GM21825 (cell line): Measurements from ENCODE around the gene SLC23A1.
"Not testable (repeated sequence)": the region's sequence is repeated elsewhere in the genome, so short reads cannot be mapped to it uniquely, and the experiment has no call there.

Experiments
- ATAC-seq: cut with Tn5 transposase; IDR thresholded peaks from one replicate; pipeline ENCODE4 v1.9.1; 2021; ENCODE audit warnings: mild to moderate bottlenecking, moderate library complexity; ENCODE audit not compliant: unreplicated experiment

SLC23A1 gene

GRCh38 chr5:139374909-139375308, 8.2 kb downstream of the SLC23A1 start:
- no peak for ATAC-seq

GRCh38 chr5:139371482-139372435, 11.3 kb downstream of the SLC23A1 start:
- no peak for ATAC-seq

- ATAC-seq, result no peak
These were observed 13.9 kb downstream of the SLC23A1 start for GRCh38 chr5:139369181-139369580.

GRCh38 chr5:139368613-139369012, 14.5 kb downstream of the SLC23A1 start:
- no peak for ATAC-seq

- ATAC-seq, result no peak
These were observed 18.6 kb downstream of the SLC23A1 start for GRCh38 chr5:139364466-139364865.

DNA sequence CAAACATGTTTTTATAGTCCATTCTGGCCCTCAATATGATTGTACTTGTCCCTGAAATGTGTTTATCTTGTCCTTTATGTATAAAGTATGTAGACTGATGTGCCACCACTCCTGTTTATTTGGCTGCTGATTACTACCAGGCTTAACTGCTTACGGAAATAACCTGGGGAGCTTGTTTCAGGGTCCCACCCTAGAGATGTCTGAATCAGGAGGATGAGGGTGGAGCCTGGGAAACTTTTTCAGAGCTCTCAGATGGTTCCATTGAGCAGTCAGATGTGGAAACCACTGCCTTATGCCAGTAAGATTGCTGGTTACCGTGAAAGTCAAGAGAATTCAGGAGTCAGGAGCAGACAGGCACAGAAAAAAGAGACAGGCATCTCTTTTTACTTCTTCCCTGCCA, 19.2 kb downstream of the SLC23A1 start:
- no peak for ATAC-seq

- ATAC-seq, result no peak
These were observed 21.2 kb downstream of the SLC23A1 start for GRCh38 chr5:139361835-139362429.

GRCh38 chr5:139360384-139360783, 22.7 kb downstream of the SLC23A1 start:
- ATAC-seq, result no peak

- no peak for ATAC-seq
These were observed 25.0 kb downstream of the SLC23A1 start for GRCh38 chr5:139358064-139358463.

DNA sequence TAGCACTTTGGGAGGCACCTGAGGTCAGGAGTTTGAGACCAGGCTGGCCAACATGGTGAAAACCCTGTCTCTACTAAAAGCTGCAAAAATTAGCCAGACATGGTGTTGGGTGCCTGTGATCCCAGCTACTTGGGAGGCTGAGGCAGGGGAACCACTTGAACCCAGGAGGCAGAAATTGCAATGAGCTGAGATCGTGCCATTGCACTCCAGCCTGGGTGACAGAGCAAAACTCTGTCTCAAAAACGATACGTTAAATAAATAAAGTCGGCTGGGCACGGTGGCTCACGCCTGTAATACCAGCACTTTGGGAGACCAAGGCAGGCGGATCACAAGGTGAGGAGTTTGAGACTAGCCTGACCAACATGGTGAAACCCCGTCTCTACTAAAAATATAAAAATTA, 27.2 kb downstream of the SLC23A1 start:
- not testable (repeated sequence) for ATAC-seq

GRCh38 chr5:139354186-139354585, 28.9 kb downstream of the SLC23A1 start:
- no peak for ATAC-seq

DNA sequence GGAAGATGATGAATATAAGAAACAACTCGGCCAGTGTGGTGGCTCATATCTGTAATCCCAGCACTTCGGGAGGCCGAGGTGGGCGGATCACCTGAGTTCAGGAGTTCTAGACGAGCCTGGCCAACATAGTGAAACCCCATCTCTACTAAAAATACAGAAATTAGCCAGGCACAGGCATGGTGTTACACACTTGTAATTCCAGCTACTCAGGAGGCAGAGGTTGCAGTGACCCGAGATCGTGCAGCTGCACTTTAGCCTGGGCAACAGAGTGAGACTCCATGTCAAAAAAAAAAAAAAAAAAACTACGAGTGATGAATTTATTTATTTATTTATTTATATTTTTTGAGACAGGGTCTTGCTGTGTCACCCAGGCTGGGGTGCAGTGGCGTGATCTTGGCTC, 35.2 kb downstream of the SLC23A1 start:
- not testable (repeated sequence) for ATAC-seq

DNA sequence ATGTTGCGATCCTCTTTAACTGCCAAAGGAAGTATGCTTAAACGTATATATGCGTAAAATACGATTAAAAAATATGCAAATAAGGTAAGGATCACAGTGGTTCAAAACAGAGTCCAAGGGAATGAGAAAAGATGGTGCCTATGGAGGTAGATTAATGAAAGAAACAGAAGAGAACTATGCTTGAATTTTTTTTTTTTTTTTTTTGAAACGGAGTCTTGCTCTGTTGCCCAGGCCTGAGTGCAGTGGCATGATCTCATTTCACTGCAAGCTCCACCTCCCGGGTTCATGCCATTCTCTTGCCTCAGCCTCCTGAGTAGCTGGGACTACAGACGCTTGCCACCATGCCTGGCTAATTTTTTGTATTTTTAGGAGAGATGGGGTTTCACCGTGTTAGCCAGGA, 37.7 kb downstream of the SLC23A1 start:
- ATAC-seq, result not testable (repeated sequence)

DNA sequence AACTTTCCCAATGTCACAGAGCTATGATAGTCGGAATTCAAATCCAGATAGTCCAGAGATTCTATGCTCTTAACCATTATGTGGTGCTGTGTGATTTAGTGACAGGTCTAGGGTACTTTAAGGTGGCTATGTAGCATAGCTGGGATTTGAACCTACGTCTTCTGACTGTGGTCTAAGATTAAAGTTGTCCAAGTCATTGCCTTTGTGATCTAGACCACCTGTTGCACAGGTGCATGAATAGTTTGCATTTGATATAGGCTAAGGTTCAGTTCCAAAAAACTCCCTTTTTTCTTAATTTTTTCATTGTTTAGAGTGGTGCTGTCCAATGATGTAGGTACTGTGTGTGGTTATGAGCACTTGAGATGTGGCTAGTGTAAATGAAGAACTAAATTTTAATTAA, 38.9 kb downstream of the SLC23A1 start:
- ATAC-seq, result no peak

DNA sequence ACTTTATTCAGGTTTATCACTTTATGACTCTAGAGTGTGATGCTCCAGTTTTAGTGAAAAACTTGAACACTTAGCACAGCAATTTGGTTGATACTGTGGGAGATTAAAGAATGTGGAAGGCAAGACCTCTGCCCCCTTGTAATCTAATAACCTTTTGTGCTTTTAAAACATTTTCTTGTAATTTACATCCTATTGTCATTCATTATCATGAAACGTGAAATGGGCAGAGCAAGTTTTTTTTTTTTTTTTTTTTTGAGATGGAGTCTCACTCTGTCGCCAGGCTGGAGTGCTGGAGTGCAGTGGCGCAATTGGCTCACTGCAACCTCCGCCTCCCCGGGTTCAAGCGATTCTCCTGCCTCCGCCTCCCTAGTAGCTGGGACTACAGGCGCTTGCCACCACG, 39.6 kb downstream of the SLC23A1 start:
- no peak for ATAC-seq

DNA sequence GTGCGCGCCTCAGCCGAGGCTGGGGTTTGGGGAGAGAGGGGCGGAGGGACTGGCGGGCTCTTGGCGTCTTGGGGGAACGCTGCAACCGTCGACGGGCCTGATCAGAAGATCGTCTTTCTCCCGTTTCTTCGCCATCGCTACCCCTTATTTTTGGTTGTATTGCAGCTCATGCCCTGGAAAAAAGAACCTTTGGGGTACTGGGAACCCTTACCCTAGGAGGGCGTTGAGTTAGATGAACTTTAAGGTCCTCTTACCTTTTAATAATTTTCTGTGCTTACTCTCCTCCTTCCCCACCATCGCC, 40.7 kb downstream of the SLC23A1 start:
- ATAC-seq, result peak; percentile 49

GRCh38 chr5:139341689-139342422, 41.2 kb downstream of the SLC23A1 start, which contains the start of gene PAIP2:
PAIP2 (plus strand) TSS chr5:139341854; CDS start chr5:139363785, 21,931 bp downstream.
- peak; percentile 89 for ATAC-seq

DNA sequence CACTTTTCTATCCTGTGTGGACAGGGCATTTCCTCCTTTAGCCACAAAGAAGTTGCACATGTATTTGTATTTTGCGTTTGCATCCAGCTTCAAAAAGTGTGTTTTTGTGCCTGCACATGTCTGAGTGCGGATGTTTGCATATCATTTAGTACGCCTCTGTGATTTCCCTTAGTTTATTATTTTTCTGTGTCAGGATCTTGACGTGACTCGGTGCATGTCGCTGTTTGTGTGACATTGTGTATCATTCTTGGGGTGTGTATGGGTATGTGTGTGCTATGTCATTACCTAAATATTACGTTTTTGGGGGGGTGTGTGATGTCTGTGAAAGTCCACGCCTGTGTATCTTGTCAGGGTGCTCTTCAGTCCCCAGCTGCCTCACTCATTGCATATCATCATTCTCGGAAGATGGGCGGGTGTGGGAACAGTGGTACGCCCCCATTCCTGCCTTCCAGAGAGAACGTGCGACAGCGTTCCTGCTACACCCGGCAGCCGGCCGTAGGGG, 41.9 kb downstream of the SLC23A1 start:
- no peak for ATAC-seq

DNA sequence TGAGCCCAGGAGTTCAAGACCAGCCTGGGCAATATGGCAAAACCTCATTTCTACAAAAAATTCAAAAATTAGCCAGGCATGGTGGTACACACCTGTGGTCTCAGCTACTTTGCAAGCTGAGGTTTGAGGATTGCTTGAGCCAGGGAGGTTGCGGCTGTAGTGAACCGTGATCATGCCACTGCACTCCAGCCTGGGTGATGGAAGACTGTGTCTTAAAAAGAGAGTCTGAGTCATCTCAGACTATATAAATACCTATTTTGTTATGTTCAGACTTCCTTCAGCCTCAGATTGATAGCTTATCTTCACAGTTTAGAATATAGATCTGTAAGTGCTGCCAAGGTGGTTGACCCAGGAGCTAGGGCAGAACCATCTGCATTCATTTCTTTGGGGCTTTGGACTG, 43.0 kb downstream of the SLC23A1 start:
- ATAC-seq, result no peak

DNA sequence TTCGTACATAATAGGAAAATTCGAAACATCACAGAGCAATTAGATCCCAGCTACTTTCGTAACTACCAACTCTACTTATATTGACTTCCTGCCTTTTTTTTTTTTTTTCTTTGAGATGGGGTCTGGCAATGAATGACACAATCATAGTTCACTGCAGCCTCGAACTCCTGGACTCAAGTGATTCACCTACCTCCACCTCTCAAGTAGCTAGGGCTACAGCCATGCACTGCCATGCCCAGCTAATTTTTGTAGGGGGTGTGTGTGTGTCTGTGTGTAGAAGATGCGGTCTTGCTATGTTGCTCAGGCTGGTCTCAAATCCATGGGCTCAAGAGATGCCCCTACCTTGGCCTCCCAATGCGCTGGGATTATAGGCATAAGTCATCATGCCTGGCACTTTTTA, 47.3 kb downstream of the SLC23A1 start:
- ATAC-seq, result no peak
